Measurements from ENCODE around the gene TNS1.

The TNS1 gene

DNA sequence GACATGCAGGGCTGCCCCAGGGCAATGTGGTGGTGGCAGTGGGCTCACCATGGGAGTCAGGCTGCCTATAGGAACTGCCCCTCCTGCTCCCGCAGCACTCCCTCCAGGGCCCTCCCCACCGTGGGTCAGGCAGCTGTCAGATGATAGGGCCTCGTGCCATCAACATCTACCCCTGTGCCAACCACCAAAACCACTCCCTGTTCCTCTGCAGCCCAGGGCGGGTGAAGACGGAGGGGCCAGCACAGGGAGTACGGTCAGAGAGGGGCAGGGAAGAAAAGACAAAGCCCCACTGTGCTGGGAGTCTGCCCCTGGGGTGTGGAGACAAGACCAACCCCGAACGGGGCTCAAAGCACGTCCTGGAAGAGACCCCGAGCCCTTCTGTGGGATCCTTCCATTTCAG, 97.4 kb downstream of the TNS1 start:
- no peak overlapping the region for H3K27ac ChIP-seq
- no peak for DNase-seq (ENCODE audit: low read depth, low spot score)

DNA sequence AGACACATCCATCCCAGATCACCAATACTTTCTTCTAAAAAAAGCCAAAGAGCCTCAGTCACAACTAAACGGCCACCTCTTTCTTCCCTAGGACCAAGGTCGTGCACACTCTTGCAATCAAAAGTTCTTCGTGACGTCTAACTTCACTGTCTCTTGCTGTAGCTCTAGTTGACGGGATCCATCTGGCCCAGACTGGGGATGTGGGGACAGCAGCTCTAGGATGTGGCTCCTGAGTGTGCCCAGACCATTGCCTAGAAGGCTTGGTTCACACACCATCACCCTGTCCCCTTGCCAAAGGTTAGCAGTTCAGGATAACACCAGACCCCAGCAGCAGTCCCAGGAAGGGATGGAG, 98.2 kb downstream of the TNS1 start:
- DNase-seq (ENCODE audit: low read depth, low spot score), result no peak
- no peak overlapping the region for H3K27ac ChIP-seq

DNA sequence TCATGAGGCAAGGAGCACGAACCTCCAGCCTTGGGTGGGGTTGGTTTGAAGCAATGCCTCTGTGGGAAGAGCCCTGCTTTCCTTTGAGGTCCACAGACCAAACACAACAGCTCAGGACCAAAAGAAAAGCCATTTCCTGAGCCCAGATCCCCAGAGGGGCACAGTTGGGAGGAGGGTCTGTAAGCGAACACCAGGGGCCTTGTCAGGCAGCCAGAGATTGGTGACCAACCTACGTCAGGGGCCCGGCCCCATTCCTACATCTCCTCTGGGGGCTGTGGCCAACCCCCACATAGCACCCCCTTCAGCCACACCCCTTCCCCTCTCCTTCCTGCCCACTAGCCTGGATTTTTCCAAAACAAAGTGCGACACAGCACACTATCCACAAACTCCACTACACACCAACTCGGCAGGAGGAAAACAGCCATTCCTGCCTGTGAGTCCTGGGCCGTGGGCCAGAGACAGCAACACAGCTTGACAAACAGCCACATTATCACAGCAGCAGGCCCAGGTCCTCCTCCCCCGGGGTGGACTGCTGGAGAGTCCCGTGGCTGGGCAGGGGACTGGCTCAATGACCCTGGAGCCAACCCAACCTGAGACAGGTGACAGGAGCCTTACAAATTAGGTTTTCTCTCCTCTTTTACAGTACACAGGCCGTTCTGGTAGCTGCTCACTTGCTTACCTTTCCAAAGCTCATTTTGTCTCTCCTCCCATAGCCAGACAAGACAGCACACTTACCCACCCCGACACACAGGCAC, 98.8 kb downstream of the TNS1 start:
- DNase-seq (ENCODE audit: low read depth, low spot score), result no peak
- no peak overlapping the region for H3K27ac ChIP-seq

DNA sequence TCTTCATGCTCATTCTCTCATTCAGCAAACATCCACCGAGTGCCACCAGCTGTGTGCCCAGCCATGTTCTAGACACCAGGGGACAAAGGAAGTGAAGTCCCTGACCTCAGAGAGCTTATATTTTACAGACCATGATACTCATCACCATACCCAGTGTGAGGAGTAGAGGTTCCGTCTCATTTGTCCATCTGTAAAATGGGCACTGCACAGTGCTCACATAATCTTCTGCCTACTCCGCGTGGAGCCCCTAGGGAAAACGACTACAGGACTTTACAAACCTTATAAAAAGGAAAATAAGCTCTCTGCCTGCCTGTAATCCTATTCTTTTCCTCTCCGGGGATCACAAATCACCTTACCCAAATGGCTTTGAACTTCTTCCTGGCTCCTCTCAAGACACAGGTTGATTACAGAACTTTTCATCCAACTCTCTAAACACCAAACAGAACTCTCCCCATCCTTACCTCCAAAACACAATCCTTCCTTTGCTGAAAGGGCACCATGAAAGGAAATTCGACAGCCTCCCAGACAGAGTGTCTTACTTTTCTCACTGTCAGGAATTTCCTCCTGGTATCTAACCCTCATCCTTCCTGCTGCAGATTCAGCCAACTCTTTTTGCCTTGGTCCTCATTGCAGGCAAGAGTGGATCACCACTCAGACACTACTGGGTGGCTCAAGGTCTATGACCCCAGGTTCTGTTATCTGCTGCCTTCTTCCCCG, 99.5 kb downstream of the TNS1 start:
- no peak for DNase-seq (ENCODE audit: low read depth, low spot score)
- H3K27ac ChIP-seq, result peak overlapping the region; percentile 32

DNA sequence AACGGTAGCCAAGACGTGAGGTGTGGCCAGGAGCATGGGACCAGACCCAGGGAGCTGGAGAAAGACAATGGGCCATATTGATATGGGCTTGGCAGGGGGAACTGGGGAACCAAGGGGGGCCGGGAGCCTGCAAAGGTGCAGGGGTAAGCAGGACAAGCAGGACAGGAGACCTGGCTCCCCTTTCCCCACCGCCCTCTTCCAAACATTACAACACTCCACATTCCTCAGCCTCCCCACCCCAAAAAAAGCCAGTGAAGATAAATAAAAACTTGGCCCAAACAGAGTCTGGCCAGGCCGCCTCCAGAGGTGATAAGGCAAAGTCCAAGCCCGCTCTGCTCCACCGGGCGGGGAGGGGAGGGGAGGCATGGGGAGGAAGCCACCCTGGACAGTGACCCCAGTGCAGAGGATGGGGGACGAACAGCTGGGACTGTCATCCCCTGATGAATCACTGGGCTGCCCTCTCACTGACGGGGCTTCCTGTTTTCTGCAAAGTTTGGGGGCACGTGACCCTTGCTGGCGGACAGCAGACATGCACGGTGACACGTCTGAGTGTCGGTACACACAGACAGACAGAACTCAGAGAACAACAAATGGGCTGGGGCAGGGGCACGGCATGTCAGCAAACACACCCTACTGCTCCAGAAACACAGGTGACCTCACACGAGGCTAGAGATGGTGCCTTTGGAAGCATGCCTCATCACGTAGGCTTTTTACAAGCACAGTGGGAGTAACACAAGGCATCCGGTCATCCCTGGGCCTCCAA, 100.2 kb downstream of the TNS1 start:
- H3K27ac ChIP-seq, result peak overlapping the region; percentile 32
- DNase-seq (ENCODE audit: low read depth, low spot score), result peak; percentile 84

DNA sequence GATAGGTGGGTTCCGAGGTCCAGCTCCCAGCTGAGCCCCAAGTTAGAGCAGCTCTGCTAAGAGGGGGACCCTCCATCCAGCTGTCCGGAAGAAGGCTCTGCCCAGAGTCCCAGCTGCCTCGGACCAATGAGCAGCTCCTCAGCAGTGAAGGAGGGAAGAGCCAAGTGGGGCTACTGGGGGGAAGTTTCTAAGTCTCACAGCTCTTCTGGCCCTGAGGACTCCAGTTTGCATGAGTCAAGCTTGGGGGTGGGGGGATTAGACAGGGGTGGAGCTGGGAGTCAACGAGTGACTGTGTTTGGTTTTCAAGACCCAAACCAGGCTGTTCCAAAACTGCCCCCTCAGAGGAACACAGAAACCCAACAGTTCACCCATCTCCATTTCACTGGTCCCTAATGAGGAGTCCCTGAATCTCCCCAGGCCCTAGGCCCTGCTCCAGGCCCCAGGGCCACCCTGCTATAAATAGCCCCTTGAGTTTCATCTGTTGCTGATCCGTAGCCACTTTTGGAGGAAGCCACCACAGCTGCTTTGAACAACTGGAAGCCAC, 100.9 kb downstream of the TNS1 start:
- no peak for DNase-seq (ENCODE audit: low read depth, low spot score)
- H3K27ac ChIP-seq, result peak overlapping the region; percentile 32

DNA sequence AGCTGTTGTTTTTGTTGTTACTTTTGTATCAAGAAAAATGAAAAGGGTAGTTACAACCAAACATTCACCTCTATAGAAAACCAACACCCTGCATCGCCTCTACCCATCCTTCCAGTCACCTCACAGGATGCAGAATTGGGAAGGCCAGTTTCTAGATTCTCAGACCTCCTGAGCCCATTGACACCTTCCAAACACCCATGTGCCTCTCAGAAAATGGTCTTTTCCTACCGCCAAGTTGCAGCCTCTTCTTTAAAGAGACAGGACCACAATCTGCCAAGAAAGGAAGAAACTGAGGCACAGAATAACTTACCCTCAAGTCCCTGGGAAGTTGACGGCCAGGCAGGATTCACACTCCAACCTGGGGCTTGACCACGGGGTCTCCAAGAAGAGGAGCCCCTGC, 101.4 kb downstream of the TNS1 start:
- no peak overlapping the region for H3K27ac ChIP-seq
- DNase-seq (ENCODE audit: low read depth, low spot score), result no peak

DNA sequence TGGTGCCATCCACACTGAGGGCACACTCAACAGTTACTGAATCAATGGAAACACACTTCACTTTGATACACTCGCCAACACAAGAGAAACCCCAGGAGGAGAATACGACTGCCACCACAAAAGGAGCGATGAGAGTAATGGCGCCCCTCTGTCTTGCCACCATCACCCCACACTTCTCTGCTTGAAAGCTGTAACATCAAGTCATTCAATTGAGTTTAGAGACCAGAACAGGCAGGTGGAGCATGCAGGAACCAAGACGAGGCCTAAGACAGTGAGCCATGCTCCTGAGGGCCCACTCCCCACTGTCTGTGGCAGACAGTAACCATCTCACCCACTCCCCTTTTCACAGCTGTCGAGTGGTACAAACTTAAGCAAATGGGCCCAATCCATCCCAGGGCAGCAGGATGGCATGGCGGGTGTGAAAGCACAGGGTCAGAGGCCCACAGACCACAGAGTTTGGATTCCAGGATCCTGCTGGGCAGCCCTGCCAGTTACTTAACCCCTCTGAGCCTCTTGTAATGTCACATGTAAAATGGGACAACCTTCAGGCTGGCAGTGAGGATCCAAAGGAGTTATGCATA, 101.9 kb downstream of the TNS1 start:
- DNase-seq (ENCODE audit: low read depth, low spot score), result no peak
- no peak overlapping the region for H3K27ac ChIP-seq

DNA sequence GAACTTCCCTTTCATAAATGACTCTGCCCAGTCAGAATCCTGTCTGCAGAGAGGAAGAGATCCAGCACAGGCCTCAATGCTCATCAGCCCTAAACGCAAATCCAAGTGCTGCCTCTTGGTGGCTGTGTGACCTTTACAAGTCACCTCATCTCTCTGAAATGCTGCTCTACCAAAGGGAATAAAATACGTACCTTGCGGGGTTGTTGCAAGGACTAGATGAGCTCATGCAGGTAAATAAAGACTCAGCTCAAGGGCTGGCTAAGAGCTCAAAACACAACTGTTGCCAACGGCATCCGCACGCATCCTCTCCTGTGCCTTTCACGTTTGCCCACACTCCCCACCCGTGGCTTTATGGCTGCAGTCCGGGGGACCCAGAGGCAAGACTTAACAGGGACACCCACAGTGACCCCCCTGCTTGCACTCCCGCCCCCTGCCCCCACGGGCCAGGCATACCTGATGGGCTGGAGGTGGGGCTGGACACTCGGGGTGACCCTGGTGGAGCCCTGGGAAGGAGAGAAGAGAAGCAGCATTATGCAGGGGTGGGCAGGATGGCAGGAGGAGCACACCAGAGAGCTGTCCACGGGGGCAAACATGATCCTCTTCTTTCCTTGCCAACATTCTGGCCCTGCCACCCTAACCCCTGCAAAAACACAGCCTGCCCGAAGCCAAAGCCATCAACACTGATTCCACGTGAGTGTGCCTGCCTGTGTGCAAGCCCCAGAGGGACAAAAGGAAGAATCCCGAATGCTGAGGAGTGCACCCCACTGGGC, 102.6 kb downstream of the TNS1 start:
- DNase-seq (ENCODE audit: low read depth, low spot score), result peak; percentile 33
- peak overlapping the region; percentile 20 for H3K27ac ChIP-seq

DNA sequence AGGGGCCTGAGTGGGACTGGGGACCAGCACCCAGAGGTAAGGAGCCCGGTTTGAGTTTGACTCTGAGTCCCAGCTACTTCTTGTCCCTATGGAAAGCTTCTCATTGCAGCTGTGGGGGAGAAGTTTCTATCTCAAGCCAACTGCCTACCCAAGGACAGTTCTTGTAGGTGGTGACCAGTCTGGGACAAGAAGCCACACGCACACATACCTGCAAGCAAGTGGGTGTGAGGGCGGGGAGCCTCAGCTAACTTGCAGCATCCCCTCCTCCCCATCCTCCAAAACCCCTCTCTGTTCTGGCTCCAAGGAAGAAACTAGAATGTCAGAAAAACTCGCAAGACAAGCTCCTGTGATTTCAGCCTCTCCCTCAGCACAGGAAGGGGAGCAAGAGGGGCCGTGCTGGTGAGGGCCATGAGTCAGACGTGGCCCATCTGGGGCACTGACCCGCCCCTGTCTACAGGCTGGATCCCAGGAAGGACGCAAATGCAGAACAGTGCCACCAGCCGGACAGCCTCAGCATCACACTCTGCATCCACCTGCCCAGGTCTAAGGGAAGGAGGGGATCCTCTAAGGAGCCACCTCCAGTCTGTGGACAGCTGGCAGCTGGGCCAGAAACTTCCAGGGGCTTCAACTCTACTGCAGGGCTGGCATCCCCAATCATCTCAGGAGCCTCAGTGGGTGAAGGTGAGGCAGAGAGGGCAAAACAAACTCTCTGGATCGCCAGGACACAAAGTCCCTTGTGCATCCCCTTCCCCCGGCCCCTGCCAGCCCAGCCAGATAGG, 103.4 kb downstream of the TNS1 start:
- H3K27ac ChIP-seq, result peak overlapping the region; percentile 20
- peak; percentile 55 for DNase-seq (ENCODE audit: low read depth, low spot score)

DNA sequence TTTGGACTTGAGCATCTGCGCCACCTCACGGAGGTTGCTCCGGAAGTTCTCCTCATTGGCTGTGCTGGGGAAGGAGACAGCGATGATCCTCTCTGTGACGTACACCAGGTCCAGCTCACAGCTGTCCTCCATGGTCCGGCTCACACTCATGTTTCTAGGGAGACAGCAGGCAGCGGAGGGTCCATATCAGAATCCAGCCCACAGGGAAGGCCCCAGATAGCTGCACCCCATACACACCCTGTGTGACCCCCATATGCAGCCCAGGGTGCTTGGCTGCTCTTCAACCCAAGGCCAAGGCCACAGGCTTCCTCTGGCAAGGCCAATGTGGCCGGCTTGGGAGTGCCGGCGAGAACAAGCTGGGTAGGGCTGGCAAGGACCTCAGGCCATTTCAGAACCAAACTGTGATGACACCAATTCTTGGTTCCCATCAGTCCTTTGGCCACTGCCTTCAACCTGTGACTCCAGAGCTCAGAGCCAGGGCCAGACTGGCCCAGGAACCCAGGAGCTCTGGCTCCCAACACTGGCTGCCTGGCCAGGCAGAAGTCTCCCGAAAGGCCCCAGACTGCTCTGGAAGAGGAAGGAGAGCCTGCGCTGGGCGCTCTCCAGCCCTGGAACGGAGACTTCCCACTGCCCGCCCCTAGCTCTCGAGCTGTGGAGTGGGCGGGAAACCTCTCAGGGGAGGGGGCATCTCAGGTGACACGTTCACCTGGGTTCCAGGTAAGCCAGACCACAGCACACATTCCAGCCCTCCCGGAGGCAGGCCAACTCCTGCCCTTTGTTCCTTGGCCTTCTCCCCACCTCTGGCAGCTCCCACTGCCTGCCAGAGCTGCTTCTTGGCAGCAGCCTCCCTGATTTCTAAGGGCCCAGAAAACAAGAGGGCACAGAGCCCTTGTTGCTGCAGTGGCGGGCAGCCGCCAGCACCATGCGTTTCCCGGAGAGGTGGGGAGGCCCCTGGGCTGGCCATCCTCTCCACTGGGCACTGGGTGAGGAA, 104.7 kb downstream of the TNS1 start:
- H3K27ac ChIP-seq, result peak overlapping the region; percentile 17
- no peak for DNase-seq (ENCODE audit: low read depth, low spot score)

DNA sequence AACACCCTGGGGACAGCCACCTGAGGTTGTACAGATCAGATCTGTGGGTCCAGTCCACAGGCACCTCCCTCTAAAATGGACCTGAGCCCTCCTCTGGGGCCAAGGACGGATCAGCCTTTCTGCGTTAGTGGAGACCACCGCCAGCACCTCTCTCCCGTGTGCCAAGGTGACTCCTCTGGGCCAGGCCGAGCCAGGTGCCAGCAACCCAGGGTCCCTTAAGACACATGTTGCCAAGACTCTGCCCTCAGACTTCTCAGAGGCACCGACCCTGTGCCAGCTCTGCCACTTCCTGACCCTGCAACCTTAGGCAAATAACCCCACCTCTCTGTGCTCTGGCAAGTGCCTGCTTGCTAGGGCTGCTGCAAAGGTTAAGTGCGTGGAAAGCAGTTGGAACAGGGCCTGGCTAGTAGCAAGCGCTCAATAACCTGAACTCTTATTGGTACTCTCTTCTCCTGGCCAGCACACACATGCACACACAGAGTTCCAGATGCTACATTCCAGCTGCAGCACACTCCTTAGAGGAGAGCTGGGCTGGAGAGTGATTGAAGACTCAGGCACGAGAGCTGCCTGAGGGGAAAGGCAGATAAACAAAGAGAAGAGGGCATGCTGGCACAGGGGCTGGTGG, 105.6 kb downstream of the TNS1 start:
- DNase-seq (ENCODE audit: low read depth, low spot score), result peak; percentile 16
- peak overlapping the region; percentile 17 for H3K27ac ChIP-seq

DNA sequence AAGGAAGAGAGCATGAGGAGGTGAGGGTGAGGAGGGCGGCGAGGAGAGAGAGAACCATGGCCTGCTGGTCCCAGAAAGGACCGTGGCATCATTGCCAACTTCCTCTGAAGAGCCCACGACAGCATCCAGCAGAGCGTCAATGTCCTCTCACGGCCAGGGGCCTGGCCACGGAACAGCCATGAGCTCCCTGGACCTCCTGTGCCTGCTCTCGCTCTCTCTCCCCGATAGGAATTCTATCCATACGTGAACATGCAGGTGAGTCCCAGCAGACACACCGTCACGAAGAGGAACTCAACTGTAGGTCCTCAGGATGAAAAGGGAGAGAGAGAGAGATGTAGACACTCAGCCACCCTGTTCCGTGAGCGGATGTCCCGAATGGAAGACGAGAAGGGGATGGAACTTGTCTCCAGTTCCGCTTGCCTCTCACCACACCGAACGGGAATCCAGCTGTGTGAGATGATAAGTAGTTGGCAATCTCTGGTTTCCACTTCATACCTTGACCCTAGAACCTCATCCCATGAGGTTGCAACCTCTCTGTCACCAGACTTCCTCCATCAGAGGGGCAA, 107.6 kb downstream of the TNS1 start:
- no peak for DNase-seq (ENCODE audit: low read depth, low spot score)

DNA sequence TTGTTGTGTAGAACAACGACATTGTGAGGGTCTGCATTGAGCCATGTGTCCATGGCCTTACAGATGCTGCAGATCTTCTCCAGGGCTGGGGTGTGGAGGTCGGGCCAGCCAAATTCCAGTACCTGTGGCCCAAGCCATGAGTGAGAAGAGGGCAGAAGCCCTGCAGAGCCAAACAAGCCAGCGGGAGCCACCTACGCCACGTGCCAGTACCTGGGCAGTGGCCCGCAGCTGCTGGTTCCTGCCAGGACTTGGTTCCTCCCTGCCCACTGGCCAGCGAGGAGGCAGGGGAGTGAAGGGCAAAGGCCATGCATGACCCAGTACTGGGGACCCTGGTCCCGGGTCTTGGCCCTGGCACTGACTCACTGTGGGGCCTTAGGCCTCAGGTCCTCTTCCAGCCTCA, 109.4 kb downstream of the TNS1 start:
- no peak for DNase-seq (ENCODE audit: low read depth, low spot score)
- no peak overlapping the region for H3K27ac ChIP-seq

More for the DNA sequence above, 107.6 kb downstream of the TNS1 start:
- no peak overlapping the region for H3K27ac ChIP-seq

DNA sequence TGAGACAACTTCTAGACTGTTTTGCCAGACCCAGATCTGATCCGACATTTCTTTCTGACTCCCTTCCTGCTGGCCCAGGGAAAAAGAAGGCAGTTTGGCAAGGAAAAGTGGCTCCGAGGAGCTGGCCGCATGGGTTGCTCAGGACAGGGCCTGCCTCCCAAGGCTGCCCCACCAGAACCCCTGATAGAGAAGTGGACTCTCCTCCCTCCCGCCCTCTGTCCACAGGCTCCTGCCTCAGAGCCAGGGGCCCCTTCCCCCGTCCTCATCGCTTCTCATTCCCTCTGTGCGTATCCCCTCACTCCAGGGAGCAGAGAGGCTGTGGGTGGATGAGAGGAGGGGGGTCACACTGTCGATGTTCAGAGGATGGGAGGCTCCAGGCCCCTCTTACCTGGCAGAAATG, 110.2 kb downstream of the TNS1 start:
- DNase-seq (ENCODE audit: low read depth, low spot score), result no peak
- no peak overlapping the region for H3K27ac ChIP-seq

DNA sequence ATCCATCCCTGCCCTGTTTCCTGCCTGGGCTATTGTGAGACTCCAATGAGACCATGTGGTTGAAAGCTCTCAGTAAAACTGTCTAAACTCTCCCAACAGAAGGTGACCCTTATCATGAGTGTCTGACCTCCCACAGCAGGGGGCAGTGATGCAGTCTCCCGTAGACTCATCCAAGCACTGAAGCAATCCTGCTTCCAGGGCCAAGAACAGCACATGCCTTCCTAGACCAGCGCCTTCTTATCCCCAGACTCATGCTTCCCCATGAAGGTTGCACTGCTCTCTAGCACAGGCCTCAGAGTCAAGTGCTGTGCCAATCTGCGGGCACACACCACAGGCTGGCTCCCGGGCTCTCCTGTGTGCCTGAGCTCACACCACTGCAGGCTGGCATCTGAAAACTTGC, 112.3 kb downstream of the TNS1 start:
- DNase-seq (ENCODE audit: low read depth, low spot score), result no peak
- H3K27ac ChIP-seq, result no peak overlapping the region

DNA sequence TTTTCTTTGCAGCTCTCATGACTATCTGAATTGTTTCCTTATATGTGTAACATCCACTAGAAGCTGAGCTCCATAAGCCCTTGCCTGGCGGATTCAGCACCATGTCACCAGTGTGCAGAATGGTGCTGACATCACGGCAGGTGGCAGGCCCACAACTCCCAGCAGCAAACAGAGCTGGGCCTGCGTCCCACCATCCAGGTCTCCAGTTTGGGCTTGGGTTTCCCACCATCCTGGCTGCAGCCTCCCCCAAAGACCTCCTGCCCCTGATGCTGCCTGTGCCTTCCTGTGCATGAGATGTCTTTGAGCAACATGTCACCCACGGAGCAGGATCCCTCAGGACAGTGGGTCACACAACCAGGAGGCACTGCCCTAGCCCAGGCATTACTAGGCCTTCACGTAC, 113.1 kb downstream of the TNS1 start:
- H3K27ac ChIP-seq, result no peak overlapping the region

More for the DNA sequence above, 113.1 kb downstream of the TNS1 start:
- no peak for DNase-seq (ENCODE audit: low read depth, low spot score)
